AG04449 (cell line): Measurements from ENCODE around the gene BLOC1S4.
A peak's percentile ranks its signal among the peaks of the same experiment; 100 is the strongest.

Experiments used
- CTCF ChIA-PET: fragments of 350-600 bp; formaldehyde crosslinking; extraction: SDS; loops from one replicate; lab custom pipeline; 2021; ENCODE audit warnings: antibody characterized with exemption; lab: Yijun Ruan, JAX
- POLR2A ChIA-PET: fragments of 400-600, 350-600 bp; formaldehyde crosslinking; extraction: SDS; loops from one replicate; lab custom pipeline; 2020; ENCODE audit warnings: antibody characterized with exemption, inconsistent platforms; lab: Yijun Ruan, JAX
- DNase-seq: peaks from one replicate; pipeline ENCODE4 v3.0.0-alpha.2; 2010; ENCODE audit warnings: low read depth, low spot score
- H3K4me3 ChIP-seq: 2 replicates; pipeline ENCODE4 v1.5.1; 2011; ENCODE audit warnings: low read depth, mild to moderate bottlenecking, control low read depth, low read length
- CTCF ChIP-seq: IDR thresholded peaks from one replicate; pipeline ENCODE4 v1.5.1; 2011; ENCODE audit warnings: mild to moderate bottlenecking, moderate library complexity, low read length, control low read depth, inconsistent platforms; ENCODE audit not compliant: insufficient read depth; ENCODE audit errors: missing control alignments

BLOC1S4 gene

DNA sequence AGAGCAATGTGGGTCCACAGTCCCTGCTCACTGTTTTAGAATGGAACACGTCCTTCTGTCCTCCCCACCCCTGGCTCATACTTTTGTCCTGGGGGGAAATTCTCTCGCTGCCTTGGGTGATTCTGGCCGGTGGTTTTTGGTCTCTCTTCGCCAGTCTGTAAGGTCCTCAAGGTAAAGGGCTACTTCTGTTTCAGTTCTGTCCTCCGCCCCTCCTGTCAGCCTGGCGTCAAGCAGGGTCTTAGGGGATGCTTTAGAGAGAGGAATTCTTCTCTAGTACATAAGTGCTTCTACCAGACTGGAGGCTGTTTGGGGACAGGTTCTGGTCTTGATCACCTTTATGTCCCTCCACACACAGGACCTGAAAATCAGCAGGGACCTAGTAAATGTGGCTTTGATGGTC, 5.7 kb upstream of the BLOC1S4 start:
- TF ChIP-seq CTCF: no peak
- POLR2A ChIA-PET: interaction anchor here (0.6 to 1.0 kb wide), 4 partner anchors 18 to 69 kb away, joined by 3 to 4 read pairs (median 3); a partner anchor contains a TSS
- DNase-seq: no peak
- peak overlapping the region; percentile 94 for H3K4me3 ChIP-seq
- CTCF ChIA-PET: interaction anchor here (0.6 to 1.2 kb wide), 9 partner anchors 7 to 377 kb away, joined by 3 to 4 read pairs (median 3); no protein-coding TSS in a partner anchor

GRCh38 chr4:6710996-6711395, 5.0 kb upstream of the BLOC1S4 start:
- no peak overlapping the region for H3K4me3 ChIP-seq
- CTCF ChIA-PET: interaction anchor here (1.2 kb wide), 1 partner anchor 54 kb away, joined by 3 read pairs; no protein-coding TSS in a partner anchor
- DNase-seq: no peak
- TF ChIP-seq CTCF: no peak
- POLR2A ChIA-PET: no interaction called here

- no peak for DNase-seq
- H3K4me3 ChIP-seq: no peak overlapping the region
- ChIA-PET POLR2A (no interaction called here), CTCF (interaction anchor here (1.2 to 10.8 kb wide), 4 partner anchors 9 to 356 kb away, joined by 3 to 308 read pairs (median 10); a partner anchor contains a TSS)
- TF ChIP-seq CTCF: no peak
Measured at GRCh38 chr4:6714954-6715353, 1.0 kb upstream of the BLOC1S4 start.

- ChIA-PET CTCF (interaction anchor here (1.1 to 10.8 kb wide), 6 partner anchors 10 to 355 kb away, joined by 4 to 308 read pairs (median 34); partner anchors contain the start of gene GRPEL1), POLR2A (interaction anchor here (0.6 to 2.0 kb wide), 3 partner anchors 42 to 352 kb away, joined by 3 to 7 read pairs (median 3); partner anchors contain the start of gene GRPEL1)
- TF ChIP-seq CTCF: no peak
- no peak for DNase-seq
- peak overlapping the region; percentile 92 for H3K4me3 ChIP-seq
Measured at GRCh38 chr4:6715704-6716017, 313 bp upstream of the BLOC1S4 start.

DNA sequence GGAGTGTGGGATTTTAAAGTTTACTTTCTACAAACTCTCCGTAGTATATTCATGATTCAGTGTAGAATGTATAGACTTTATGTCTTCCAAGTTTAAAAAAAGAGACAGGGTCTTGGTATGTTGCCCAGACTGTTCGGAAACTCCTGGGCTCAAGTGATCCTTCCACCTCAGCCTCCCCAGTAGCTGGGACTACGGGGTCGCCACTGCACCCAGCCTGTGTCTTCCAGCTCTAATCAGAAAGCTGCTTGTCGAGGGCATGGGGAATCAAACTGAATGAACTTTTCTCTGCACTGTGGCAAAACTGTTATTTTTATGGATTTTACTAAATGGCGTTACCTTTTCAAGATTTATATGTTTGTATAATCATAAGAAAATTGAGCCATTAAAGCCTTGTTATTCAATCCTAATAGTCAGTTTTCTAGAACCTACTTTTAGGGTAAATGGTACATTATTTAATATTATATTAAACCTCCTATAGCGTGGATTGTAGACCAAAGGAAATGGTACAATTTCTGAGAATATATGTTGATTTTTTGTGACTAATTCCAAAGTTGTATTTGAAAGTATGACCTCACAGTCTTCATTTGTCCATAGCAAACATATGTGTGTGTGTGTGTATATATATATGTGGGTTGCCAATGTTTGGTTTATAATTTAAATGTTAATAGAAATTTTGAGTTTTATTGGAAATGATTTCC, 1.1 kb downstream of the BLOC1S4 start:
- H3K4me3 ChIP-seq: peak overlapping the region; percentile 92
- TF ChIP-seq CTCF: no peak
- no peak for DNase-seq
- ChIA-PET CTCF (interaction anchor here (0.7 to 10.8 kb wide), 13 partner anchors 7 to 354 kb away, joined by 3 to 308 read pairs (median 11); partner anchors contain the start of genes GRPEL1, TADA2B and TBC1D14), POLR2A (interaction anchor here (1.0 to 2.0 kb wide), 3 partner anchors 15 to 351 kb away, joined by 5 to 7 read pairs (median 5); partner anchors contain the start of gene GRPEL1)

DNA sequence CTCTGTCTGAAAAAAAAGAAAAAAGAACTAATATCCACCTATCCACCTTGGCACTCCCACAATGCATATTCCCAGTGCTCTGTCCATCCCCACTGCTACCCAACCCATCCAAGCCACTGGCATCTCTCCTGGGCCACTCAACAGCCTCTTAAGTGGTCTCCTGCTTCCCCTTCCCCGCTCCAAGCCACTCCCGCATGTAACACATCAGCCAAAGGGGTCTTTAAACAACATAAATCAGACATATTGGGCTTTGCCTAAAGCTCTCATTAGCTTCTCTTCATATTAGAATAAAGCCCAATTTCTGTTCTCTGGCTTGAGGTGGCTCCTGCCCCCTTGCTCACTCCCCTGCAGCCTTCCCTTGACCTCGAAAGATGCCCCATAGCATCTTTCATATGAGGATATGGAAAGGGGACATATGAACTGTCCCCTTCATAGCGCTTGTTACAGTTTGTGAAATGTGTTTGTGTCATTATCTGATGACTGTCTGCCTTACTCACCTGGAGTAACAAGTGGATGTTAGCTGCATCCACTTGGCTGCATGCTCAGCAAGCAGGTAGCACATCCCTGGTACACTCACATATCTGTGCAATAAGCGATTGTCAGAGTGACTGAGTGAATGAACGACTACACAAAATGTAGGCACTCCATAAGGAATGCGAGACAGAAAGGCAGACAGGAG, 3.1 kb downstream of the BLOC1S4 start:
- H3K4me3 ChIP-seq: no peak overlapping the region
- no peak for TF ChIP-seq CTCF
- POLR2A ChIA-PET: interaction anchor here (1.0 to 1.9 kb wide), 2 partner anchors 348 to 349 kb away, joined by 3 to 5 read pairs; partner anchors contain the start of gene GRPEL1
- DNase-seq: no peak
- CTCF ChIA-PET: interaction anchor here (1.0 to 10.8 kb wide), 19 partner anchors 7 to 364 kb away, joined by 3 to 308 read pairs (median 9); partner anchors contain the start of genes GRPEL1, TADA2B and TBC1D14
